SK-N-SH (cell line): ENCODE measurements around the gene TPGS1. TPM values are rescaled to one million over a fixed set of nuclear protein-coding genes. Genes with fewer than 3 reads are reported as not detected.

Source experiments
- CTCF ChIA-PET: fragments of 300-600, 350-600 bp; formaldehyde crosslinking; extraction: SDS; loops from one replicate; lab custom pipeline; 2021; lab: Yijun Ruan, JAX
- POLR2A ChIA-PET: fragments of 350-600 bp; sonication (Branson Sonifier 250); formaldehyde crosslinking; extraction: SDS; loops from one replicate; lab custom pipeline; 2020; ENCODE audit warnings: antibody characterized with exemption, inconsistent platforms; lab: Yijun Ruan, JAX
- DNase-seq: peaks from one replicate; pipeline ENCODE4 v3.0.0; 2012
- H2AFZ ChIP-seq: fragments of 200-600 bp; sonication (generic); 2 replicates; pipeline ENCODE4 v1.8.1; 2016; ENCODE audit warnings: antibody characterized with exemption, mild to moderate bottlenecking, low read depth
- H3F3A ChIP-seq: fragments of 200-600 bp; sonication (generic); replicated peaks from 2 replicates; pipeline ENCODE3; 2016; ENCODE audit warnings: antibody characterized with exemption, mild to moderate bottlenecking; ENCODE audit not compliant: insufficient read depth
- H3K27ac ChIP-seq, 2 experiments: fragments of 200-500 bp in 1 of 2; fragments of 200-600 bp in 1 of 2; sonication (Bioruptor generic) in 1 of 2; sonication (generic), shearing (Covaris generic) in 1 of 2; 2 replicates each; pipeline versions ENCODE4 v1.5.1 to v1.6.1; 2014 to 2016; ENCODE audit warnings: low read depth in 2 of 2, inconsistent platforms in 1 of 2, low read length in 1 of 2, mild to moderate bottlenecking in 1 of 2, mixed read lengths in 1 of 2
- H3K27me3 ChIP-seq: fragments of 200-600 bp; sonication (generic), shearing (Covaris generic); 2 replicates; pipeline ENCODE4 v1.6.1; 2016; ENCODE audit warnings: mixed run types; ENCODE audit not compliant: insufficient read depth
- H3K36me3 ChIP-seq, 2 experiments: fragments of 200-500 bp in 1 of 2; fragments of 200-600 bp in 1 of 2; sonication (Bioruptor generic) in 1 of 2; sonication (generic) in 1 of 2; replicated peaks in 1 of 2; 2 replicates each; pipeline versions ENCODE3 to v1.5.1; 2014 to 2016; ENCODE audit warnings: low read length in 1 of 2, mild to moderate bottlenecking in 1 of 2; ENCODE audit not compliant: insufficient read depth in 2 of 2, control insufficient read depth in 1 of 2
- H3K4me1 ChIP-seq, 2 experiments: fragments of 200-500 bp in 1 of 2; fragments of 200-600 bp in 1 of 2; sonication (Bioruptor generic) in 1 of 2; sonication (generic), shearing (Covaris generic) in 1 of 2; 2 replicates each; pipeline versions ENCODE4 v1.5.1 to v1.6.1; 2014 to 2016; ENCODE audit warnings: low read depth in 1 of 2, low read length in 1 of 2, mixed run types in 1 of 2; ENCODE audit not compliant: insufficient read depth in 2 of 2, control insufficient read depth in 1 of 2
- H3K4me2 ChIP-seq: fragments of 200-600 bp; sonication (generic), shearing (Covaris generic); 2 replicates; pipeline ENCODE4 v1.6.1; 2017; ENCODE audit warnings: mixed run types
- H3K4me3 ChIP-seq, 2 experiments: fragments of 200-500 bp in 1 of 2; fragments of 200-600 bp in 1 of 2; sonication (Bioruptor generic) in 1 of 2; sonication (generic), shearing (Covaris generic) in 1 of 2; 2 replicates each; pipeline versions ENCODE4 v1.5.1 to v1.8.1; 2014 to 2016; ENCODE audit warnings: low read depth in 2 of 2, inconsistent platforms in 1 of 2, low read length in 1 of 2, mild to moderate bottlenecking in 1 of 2, mixed read lengths in 1 of 2, moderate library complexity in 1 of 2
- H3K79me2 ChIP-seq: fragments of 200-600 bp; sonication (generic); 2 replicates; pipeline ENCODE4 v1.8.1; 2017; ENCODE audit warnings: mild to moderate bottlenecking; ENCODE audit not compliant: insufficient read depth
- H3K9ac ChIP-seq: fragments of 200-600 bp; sonication (generic); 2 replicates; pipeline ENCODE4 v1.6.1; 2017; ENCODE audit warnings: mixed run types
- H3K9me2 ChIP-seq: fragments of 200-600 bp; sonication (generic); 2 replicates; pipeline ENCODE4 v1.6.1; 2017; ENCODE audit warnings: mixed run types
- H3K9me3 ChIP-seq: fragments of 200-600 bp; sonication (generic); 2 replicates; pipeline ENCODE4 v1.6.1; 2017; ENCODE audit warnings: mixed run types, mild to moderate bottlenecking, moderate library complexity
- H4K20me1 ChIP-seq: fragments of 200-600 bp; sonication (generic); 2 replicates; pipeline ENCODE4 v1.6.1; 2017; ENCODE audit warnings: mild to moderate bottlenecking, mixed run types; ENCODE audit not compliant: insufficient read depth
- CHD2 ChIP-seq: fragments of 150-350 bp; IDR thresholded peaks from 2 replicates; pipeline ENCODE4 v1.6.1; 2018; ENCODE audit warnings: low read length; ENCODE audit not compliant: partially characterized antibody
- EZH2phosphoT487 ChIP-seq: fragments of 200-600 bp; sonication (generic); IDR thresholded peaks from 2 replicates; pipeline ENCODE4 v1.6.1; 2017; ENCODE audit warnings: low read depth, mixed run types, mild to moderate bottlenecking, antibody characterized with exemption, moderate library complexity, borderline replicate concordance
- FOSL2 ChIP-seq: IDR thresholded peaks from 2 replicates; pipeline ENCODE4 v1.4.0; 2012; ENCODE audit warnings: low read depth, mild to moderate bottlenecking, moderate library complexity, borderline replicate concordance
- FOXM1 ChIP-seq: IDR thresholded peaks from 2 replicates; pipeline ENCODE4 v1.4.0; 2012; ENCODE audit warnings: low read depth, mild to moderate bottlenecking
- GABPA ChIP-seq: IDR thresholded peaks from 2 replicates; pipeline ENCODE4 v1.4.0; 2012; ENCODE audit warnings: low read depth, mild to moderate bottlenecking
- GATA2 ChIP-seq: sonication (generic); formaldehyde crosslinking; IDR thresholded peaks from 2 replicates; pipeline ENCODE4 v1.5.0; 2020; ENCODE audit warnings: mild to moderate bottlenecking, missing genetic modification reagents
- MEF2A ChIP-seq: IDR thresholded peaks from 2 replicates; pipeline ENCODE4 v1.4.0; 2012; ENCODE audit warnings: low read depth, borderline replicate concordance
- NFIC ChIP-seq: IDR thresholded peaks from 2 replicates; pipeline ENCODE4 v1.4.0; 2012; ENCODE audit warnings: borderline replicate concordance
- NRF1 ChIP-seq: IDR thresholded peaks from 2 replicates; pipeline ENCODE4 v1.6.1; 2012; ENCODE audit warnings: low read depth, mild to moderate bottlenecking, low read length
- RAD21 ChIP-seq: IDR thresholded peaks from 2 replicates; pipeline ENCODE4 v1.6.1; 2012; ENCODE audit warnings: mild to moderate bottlenecking, low read length
- RXRA ChIP-seq: IDR thresholded peaks from 2 replicates; pipeline ENCODE4 v1.4.0; 2012; ENCODE audit warnings: low read depth, mild to moderate bottlenecking, borderline replicate concordance
- SMC3 ChIP-seq: IDR thresholded peaks from 2 replicates; pipeline ENCODE4 v1.6.1; 2012; ENCODE audit warnings: low read depth, low read length, improper control_type of control experiment
- WGBS: methylation state at CpG from one replicate; pipeline ENCODE4 v1.1.6; 2017; ENCODE audit warnings: low lambda C conversion rate; 5-methylcytosine and 5-hydroxymethylcytosine counted together
- polyA plus RNA-seq, 3 experiments: library from polyadenylated mRNA; depleted of rRNA; stranded (reverse); fragments of >200 nt; gene quantifications; 2 replicates each; pipeline ENCODE4 v1.2.3, GENCODE V29; 2012
- TF ChIP-seq, protein P1 (sequence below): IDR thresholded peaks from 2 replicates; pipeline ENCODE4 v1.4.0; 2012; ENCODE audit warnings: low read depth
- TF ChIP-seq, protein P2 (sequence below): IDR thresholded peaks from 2 replicates; pipeline ENCODE4; 2012
- TF ChIP-seq, protein P3 (sequence below): fragments of 200-600 bp; sonication (generic); IDR thresholded peaks from 2 replicates; pipeline ENCODE4 v1.6.1; 2017; ENCODE audit warnings: antibody characterized with exemption, mild to moderate bottlenecking, moderate library complexity
- TF ChIP-seq, protein P4 (sequence below): IDR thresholded peaks from 2 replicates; pipeline ENCODE4 v1.4.0; 2012; ENCODE audit warnings: low read depth, borderline replicate concordance
- TF ChIP-seq, protein P5 (sequence below): IDR thresholded peaks from 2 replicates; pipeline ENCODE4 v1.4.0; 2012; ENCODE audit warnings: low read depth, borderline replicate concordance
- TF ChIP-seq, protein P6 (sequence below): fragments of 150-350 bp; IDR thresholded peaks from 2 replicates; pipeline ENCODE4 v1.6.1; 2017; ENCODE audit warnings: antibody characterized with exemption, low read length, low read depth, borderline replicate concordance

TPGS1 gene
- polyA plus RNA-seq, 1 of the 3 experiments (the other 2 are of a cell fraction): 31.0 TPM

DNA sequence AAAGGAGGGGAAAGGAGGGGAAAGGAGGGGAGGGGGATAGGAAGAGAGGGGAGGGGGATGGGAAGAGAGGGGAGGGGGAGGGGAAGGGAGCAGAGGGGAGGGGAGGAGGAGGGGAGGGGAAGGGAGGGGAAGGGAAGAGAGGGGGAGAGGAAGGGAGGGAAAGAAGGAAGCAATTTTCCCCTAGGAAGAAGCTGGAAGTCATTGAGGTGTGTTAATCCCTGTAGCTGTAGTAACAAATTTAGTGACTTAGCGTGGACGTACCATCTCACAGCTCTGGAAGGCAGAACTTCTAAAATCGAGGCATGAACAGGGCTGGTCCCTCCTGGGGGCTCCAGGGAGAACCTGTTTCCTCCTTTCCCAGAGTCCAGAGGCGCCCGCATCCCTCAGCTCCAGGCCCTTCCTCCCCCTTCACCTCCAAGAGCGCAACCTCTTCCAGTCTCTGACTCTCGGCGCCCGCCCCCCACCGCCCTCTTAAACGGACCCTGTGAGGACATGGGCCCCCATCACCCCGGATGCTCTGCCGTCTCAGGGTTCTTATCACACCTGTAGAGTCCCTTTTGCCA is 18.6 kb downstream of the TPGS1 start:
- ChIA-PET POLR2A (no interaction called here), CTCF (interaction anchor here (7.4 kb wide), 1 partner anchor 15 kb away, joined by 71 read pairs; no protein-coding TSS in a partner anchor)
- no peak overlapping the region for H3K9ac ChIP-seq
- no peak overlapping the region for H3K27ac ChIP-seq
- no peaks in the 10 kb centered on the region for H3K9me2 ChIP-seq
- TF ChIP-seq, protein P1, sequence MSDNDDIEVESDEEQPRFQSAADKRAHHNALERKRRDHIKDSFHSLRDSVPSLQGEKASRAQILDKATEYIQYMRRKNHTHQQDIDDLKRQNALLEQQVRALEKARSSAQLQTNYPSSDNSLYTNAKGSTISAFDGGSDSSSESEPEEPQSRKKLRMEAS: no peak
- TF ChIP-seq, protein P2, sequence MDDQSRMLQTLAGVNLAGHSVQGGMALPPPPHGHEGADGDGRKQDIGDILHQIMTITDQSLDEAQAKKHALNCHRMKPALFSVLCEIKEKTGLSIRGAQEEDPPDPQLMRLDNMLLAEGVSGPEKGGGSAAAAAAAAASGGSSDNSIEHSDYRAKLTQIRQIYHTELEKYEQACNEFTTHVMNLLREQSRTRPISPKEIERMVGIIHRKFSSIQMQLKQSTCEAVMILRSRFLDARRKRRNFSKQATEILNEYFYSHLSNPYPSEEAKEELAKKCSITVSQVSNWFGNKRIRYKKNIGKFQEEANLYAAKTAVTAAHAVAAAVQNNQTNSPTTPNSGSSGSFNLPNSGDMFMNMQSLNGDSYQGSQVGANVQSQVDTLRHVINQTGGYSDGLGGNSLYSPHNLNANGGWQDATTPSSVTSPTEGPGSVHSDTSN: no peak
- TF ChIP-seq, protein P3, sequence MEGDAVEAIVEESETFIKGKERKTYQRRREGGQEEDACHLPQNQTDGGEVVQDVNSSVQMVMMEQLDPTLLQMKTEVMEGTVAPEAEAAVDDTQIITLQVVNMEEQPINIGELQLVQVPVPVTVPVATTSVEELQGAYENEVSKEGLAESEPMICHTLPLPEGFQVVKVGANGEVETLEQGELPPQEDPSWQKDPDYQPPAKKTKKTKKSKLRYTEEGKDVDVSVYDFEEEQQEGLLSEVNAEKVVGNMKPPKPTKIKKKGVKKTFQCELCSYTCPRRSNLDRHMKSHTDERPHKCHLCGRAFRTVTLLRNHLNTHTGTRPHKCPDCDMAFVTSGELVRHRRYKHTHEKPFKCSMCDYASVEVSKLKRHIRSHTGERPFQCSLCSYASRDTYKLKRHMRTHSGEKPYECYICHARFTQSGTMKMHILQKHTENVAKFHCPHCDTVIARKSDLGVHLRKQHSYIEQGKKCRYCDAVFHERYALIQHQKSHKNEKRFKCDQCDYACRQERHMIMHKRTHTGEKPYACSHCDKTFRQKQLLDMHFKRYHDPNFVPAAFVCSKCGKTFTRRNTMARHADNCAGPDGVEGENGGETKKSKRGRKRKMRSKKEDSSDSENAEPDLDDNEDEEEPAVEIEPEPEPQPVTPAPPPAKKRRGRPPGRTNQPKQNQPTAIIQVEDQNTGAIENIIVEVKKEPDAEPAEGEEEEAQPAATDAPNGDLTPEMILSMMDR: no peak
- TF ChIP-seq RXRA: no peak
- TF ChIP-seq EZH2phosphoT487: no peak
- no peak for TF ChIP-seq FOXM1
- no peak for TF ChIP-seq CHD2
- TF ChIP-seq MEF2A: no peak
- TF ChIP-seq, protein P4, sequence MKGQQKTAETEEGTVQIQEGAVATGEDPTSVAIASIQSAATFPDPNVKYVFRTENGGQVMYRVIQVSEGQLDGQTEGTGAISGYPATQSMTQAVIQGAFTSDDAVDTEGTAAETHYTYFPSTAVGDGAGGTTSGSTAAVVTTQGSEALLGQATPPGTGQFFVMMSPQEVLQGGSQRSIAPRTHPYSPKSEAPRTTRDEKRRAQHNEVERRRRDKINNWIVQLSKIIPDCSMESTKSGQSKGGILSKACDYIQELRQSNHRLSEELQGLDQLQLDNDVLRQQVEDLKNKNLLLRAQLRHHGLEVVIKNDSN: no peak
- no peak for TF ChIP-seq RAD21
- no peak for TF ChIP-seq GABPA
- no peak for TF ChIP-seq GATA2
- TF ChIP-seq NRF1: no peak
- no peak for TF ChIP-seq SMC3
- no peak for TF ChIP-seq FOSL2
- TF ChIP-seq NFIC: no peak
- TF ChIP-seq, protein P5, sequence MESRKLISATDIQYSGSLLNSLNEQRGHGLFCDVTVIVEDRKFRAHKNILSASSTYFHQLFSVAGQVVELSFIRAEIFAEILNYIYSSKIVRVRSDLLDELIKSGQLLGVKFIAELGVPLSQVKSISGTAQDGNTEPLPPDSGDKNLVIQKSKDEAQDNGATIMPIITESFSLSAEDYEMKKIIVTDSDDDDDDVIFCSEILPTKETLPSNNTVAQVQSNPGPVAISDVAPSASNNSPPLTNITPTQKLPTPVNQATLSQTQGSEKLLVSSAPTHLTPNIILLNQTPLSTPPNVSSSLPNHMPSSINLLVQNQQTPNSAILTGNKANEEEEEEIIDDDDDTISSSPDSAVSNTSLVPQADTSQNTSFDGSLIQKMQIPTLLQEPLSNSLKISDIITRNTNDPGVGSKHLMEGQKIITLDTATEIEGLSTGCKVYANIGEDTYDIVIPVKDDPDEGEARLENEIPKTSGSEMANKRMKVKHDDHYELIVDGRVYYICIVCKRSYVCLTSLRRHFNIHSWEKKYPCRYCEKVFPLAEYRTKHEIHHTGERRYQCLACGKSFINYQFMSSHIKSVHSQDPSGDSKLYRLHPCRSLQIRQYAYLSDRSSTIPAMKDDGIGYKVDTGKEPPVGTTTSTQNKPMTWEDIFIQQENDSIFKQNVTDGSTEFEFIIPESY: no peak
- TF ChIP-seq, protein P6, sequence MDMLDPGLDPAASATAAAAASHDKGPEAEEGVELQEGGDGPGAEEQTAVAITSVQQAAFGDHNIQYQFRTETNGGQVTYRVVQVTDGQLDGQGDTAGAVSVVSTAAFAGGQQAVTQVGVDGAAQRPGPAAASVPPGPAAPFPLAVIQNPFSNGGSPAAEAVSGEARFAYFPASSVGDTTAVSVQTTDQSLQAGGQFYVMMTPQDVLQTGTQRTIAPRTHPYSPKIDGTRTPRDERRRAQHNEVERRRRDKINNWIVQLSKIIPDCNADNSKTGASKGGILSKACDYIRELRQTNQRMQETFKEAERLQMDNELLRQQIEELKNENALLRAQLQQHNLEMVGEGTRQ: no peak
- H3F3A ChIP-seq: no peaks in the 10 kb centered on the region
- H3K4me2 ChIP-seq: no peak overlapping the region
- H3K36me3 ChIP-seq: no peaks in the 10 kb centered on the region
- no peaks in the 10 kb centered on the region for H4K20me1 ChIP-seq
- no peak overlapping the region for H2AFZ ChIP-seq
- peaks cover 0 to 7% of the 10 kb centered on the region in 2 experiments; a peak in 1 of 4 replicates for H3K4me1 ChIP-seq
- no peak for DNase-seq
- 47% methylated on average over 12 of the region's 13 CpGs for WGBS
- H3K9me3 ChIP-seq: no peaks in the 10 kb centered on the region
- H3K79me2 ChIP-seq: no peaks in the 10 kb centered on the region
- H3K27me3 ChIP-seq: no peaks in the 10 kb centered on the region
- H3K4me3 ChIP-seq: no peak overlapping the region
